GM03348 (cell line): ENCODE results near the gene GLIS2.
A peak's percentile ranks its signal among the peaks of the same experiment; 100 is the strongest.
"Not testable (repeated sequence)": the region's sequence is repeated elsewhere in the genome, so short reads cannot be mapped to it uniquely, and the experiment has no call there.

Source experiments
- DNase-seq: peaks from one replicate; pipeline ENCODE4 v3.0.0; 2012; ENCODE audit warnings: low spot score

GLIS2 gene

GRCh38 chr16:4320571-4321137 lies 4.8 kb downstream of the GLIS2 start:
- no peak for DNase-seq

GRCh38 chr16:4321286-4322120 lies 5.6 kb downstream of the GLIS2 start:
- DNase-seq: no peak

GRCh38 chr16:4322121-4323052 lies 6.5 kb downstream of the GLIS2 start:
- no peak for DNase-seq

GRCh38 chr16:4323071-4323844 lies 7.4 kb downstream of the GLIS2 start:
- no peak for DNase-seq

GRCh38 chr16:4323845-4324488 lies 8.1 kb downstream of the GLIS2 start:
- peak; percentile 88 for DNase-seq

- DNase-seq: no peak
Observed at GRCh38 chr16:4324492-4325252, 8.8 kb downstream of the GLIS2 start.

GRCh38 chr16:4325253-4325758 lies 9.4 kb downstream of the GLIS2 start:
- DNase-seq: no peak

- DNase-seq: no peak
Observed at GRCh38 chr16:4327386-4328045, 11.6 kb downstream of the GLIS2 start.

GRCh38 chr16:4328046-4328781 lies 12.3 kb downstream of the GLIS2 start:
- DNase-seq: peak; percentile 89

- no peak for DNase-seq
Observed at GRCh38 chr16:4328782-4329775, 13.2 kb downstream of the GLIS2 start.

- DNase-seq: peak; percentile 92
Observed at GRCh38 chr16:4330277-4330874, 14.5 kb downstream of the GLIS2 start.

GRCh38 chr16:4332083-4332482 lies 16.2 kb downstream of the GLIS2 start:
- DNase-seq: no peak

GRCh38 chr16:4332623-4333307 lies 16.9 kb downstream of the GLIS2 start:
- no peak for DNase-seq

- DNase-seq: no peak
Observed at GRCh38 chr16:4333308-4333638, 17.4 kb downstream of the GLIS2 start.

GRCh38 chr16:4333714-4334113 lies 17.8 kb downstream of the GLIS2 start:
- DNase-seq: not testable (repeated sequence)

GRCh38 chr16:4334724-4335495 lies 19.0 kb downstream of the GLIS2 start:
- no peak for DNase-seq
